Measurements from ENCODE around the gene NOX4.

NOX4 gene

GRCh38 chr11:89490981-89491690 is at the start of gene NOX4:
TSS of gene NOX4 (minus strand) at chr11:89491375. CDS start at chr11:89491246, 129 bp downstream.
- DNase-seq (ENCODE audit: low spot score): no peak

- DNase-seq (ENCODE audit: low spot score): no peak
Observed at GRCh38 chr11:89540826-89541225, 49.7 kb upstream of the NOX4 start.

DNA sequence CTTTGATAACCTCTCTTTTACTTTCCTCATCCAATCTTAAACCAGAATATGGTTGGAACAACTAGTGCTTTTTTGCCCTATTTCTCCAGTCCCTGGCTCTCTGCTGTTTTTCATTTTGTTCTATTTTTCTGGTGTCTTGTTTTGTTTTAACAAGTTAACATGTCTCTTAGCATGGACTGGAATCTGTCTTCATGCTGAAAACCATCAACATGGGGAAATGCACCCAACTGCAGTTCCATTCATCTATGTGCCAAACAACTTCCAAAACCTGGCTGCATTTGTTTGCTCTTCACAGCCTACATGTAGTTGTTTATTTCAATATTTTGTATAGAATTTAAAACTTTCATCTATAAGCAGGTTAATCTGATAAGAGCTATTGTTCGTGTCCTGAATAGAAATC is 46.8 kb upstream of the NOX4 start:
- DNase-seq (ENCODE audit: low spot score): no peak

- DNase-seq (ENCODE audit: low spot score): no peak
Observed at GRCh38 chr11:89536926-89537325, 45.8 kb upstream of the NOX4 start.

- no peak for DNase-seq (ENCODE audit: low spot score)
Observed at GRCh38 chr11:89535221-89535620, 44.0 kb upstream of the NOX4 start.

GRCh38 chr11:89529626-89530380 is 38.6 kb upstream of the NOX4 start:
- DNase-seq (ENCODE audit: low spot score): no peak

- no peak for DNase-seq (ENCODE audit: low spot score)
Observed at GRCh38 chr11:89521792-89522191, 30.6 kb upstream of the NOX4 start.

- no peak for DNase-seq (ENCODE audit: low spot score)
Observed at GRCh38 chr11:89521294-89521693, 30.1 kb upstream of the NOX4 start.

DNA sequence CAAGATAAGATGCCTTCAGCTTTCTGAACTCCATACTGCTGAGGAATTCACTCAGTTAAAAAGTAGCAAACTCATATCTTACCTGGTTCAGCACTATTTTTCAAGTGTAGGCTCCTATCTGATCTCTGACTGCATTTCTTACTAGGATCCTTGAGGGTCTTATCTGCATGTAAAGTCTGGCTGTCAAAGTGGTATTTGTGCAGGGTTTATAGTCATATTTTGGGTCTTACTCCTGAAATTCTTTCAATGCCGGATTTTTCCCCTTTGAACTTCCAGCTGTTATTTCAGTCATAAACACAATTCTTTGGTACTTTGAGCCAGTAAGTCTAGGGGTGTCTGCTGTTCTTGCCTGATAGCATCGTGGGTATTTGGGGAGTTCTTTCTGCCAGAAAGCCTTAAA is 25.3 kb upstream of the NOX4 start:
- no peak for DNase-seq (ENCODE audit: low spot score)

DNA sequence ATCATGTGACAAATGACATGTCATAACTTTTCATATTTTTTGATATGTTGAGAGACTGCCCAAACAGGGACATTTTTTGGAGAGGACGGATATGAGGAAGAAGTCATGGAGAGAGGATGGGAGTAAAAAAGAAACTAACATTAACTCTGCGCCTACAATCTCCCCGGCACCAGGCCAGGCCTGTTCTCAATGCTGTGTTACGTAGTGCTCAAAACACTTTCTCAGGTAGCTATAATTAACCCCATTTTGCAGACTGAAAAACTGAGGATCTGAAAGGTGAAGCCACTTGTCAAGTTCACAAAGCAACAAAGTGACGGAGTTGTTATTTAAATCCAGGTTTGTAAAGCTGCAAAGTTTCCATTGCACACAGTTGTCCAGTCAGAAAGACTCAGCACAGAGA is 17.4 kb upstream of the NOX4 start:
- no peak for DNase-seq (ENCODE audit: low spot score)

GRCh38 chr11:89504270-89504669 is 13.1 kb upstream of the NOX4 start:
- no peak for DNase-seq (ENCODE audit: low spot score)

DNA sequence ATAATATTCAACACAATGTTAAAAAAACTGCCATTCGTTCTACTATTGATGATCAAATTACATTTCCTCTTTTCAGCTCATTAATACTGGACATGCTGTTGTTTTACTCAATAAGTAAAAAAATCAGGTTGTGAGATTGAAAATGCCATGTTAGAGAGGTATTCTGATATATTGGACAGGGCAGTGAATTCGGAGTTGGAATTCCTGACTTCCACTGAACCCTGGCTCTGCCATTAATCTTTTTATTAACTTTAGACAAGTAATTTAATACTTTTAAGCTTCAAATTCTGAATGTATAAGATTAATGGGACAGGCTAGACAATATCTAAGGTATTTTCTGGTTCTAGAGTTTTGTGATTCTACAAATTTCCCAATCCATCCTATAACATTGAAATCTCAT is 12.2 kb upstream of the NOX4 start:
- DNase-seq (ENCODE audit: low spot score): no peak

DNA sequence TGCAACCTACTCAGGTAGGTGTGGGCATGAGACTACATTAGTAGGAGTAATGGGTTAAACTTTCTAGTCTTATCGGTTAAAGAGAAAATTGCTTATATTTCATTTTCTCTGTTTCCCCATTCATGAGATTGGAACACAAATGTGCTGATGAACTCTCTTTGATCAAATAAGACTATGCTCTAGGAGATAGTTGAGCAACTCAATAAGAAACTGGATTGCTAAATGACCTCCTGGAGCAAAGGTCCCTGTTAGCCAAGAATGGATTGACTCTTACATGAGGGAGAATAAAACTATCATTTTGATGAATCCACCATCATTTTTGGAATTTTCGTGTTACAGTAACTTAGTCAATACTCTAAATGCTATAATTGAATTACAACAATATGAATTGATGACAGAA is 11.1 kb upstream of the NOX4 start:
- DNase-seq (ENCODE audit: low spot score): no peak

DNA sequence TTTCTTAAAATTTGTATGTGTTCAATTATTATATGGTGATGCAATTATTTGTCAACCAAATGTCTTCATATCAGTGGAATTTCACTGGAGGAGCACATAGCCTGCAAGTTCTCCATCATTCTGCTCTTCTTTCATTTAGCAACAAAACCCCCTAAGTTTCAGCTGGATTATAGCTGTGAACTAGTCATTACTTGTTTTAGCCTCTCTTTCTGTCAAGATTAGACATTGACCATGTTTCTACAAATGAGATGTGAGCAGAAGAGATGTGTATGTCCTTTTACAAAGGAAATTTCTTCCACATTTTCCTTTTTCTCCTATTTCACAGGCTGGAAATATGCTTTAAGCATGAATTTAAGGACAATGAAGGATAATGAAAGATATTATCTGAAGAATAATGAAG is 9.2 kb upstream of the NOX4 start:
- DNase-seq (ENCODE audit: low spot score): no peak

GRCh38 chr11:89498845-89499448 is 7.8 kb upstream of the NOX4 start:
- DNase-seq (ENCODE audit: low spot score): no peak

GRCh38 chr11:89495951-89496350 is 4.8 kb upstream of the NOX4 start:
- no peak for DNase-seq (ENCODE audit: low spot score)

DNA sequence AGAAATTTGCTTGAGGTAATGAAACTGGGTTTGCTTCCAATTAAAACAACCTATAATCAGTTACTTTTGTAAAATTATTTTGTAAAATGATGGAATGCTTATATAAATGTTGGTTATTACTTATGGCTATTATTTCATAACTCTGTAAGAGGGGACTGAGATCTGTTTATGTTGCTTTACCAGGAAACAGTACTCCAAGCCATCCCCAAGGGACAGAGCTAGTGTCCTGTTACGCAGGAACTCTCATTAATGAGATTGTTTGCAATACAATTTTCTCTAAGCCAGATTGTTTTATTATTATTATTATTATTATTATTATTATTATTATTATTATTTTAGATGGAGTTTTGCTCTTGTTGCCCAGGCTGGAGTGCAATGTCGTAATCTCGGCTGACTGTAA is 2.3 kb upstream of the NOX4 start:
- no peak for DNase-seq (ENCODE audit: low spot score)

DNA sequence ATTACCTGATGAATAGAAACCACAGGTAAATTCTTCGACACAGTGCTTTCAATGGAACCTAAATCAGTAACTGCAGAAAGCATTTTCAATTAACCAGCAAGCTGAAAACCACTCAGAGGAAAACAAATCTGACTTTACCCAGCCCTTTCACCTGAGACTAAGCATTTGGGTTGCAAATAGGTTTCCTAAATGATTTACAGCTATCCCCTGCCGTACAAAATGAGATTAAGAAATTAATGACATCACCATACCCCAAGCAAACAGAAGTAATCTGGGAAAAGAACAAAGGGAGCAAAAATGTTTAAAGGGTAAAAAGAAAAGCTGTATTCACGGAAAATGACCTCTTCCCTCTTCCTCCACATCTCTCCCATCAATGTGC is 584 bp downstream of the NOX4 start:
- no peak for DNase-seq (ENCODE audit: low spot score)

- DNase-seq (ENCODE audit: low spot score): no peak
Observed at GRCh38 chr11:89489930-89490329, 1.2 kb downstream of the NOX4 start.

DNA sequence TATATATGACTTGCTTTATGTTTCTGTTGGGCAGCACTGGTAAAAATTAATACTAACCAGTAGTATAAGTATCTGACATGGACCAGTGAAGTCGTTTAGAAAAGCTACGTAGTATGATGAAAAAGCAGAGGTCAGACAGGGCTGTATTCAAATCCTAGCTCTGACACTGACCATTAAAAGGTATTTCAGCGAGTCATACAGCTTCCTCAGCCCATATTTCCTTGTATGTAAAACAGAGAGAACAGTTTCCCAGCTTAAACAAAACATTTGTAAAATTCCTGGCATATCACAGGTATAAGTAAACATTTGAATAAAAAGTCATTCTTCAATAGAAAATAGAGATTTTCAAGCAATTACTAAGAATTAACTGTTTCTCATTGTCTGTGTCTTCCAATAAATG is 4.2 kb downstream of the NOX4 start:
- no peak for DNase-seq (ENCODE audit: low spot score)

- no peak for DNase-seq (ENCODE audit: low spot score)
Observed at GRCh38 chr11:89484896-89485295, 6.3 kb downstream of the NOX4 start.

- no peak for DNase-seq (ENCODE audit: low spot score)
Observed at GRCh38 chr11:89477175-89477574, 14.0 kb downstream of the NOX4 start.

GRCh38 chr11:89463266-89463780 is 27.9 kb downstream of the NOX4 start:
- no peak for DNase-seq (ENCODE audit: low spot score)

Data from CD4-positive, alpha-beta T cell treated with Interleukin-2 at 100 ng/mL for 4 hours (primary cell).